Fibroblast of lung (primary cell): ENCODE results near the gene NES.

Experiments used
- CTCF ChIP-seq, 2 donors: IDR thresholded peaks in 1 of 2; conservative IDR thresholded peaks in 1 of 2; 1 replicate in 1 of 2; 2 replicates in 1 of 2; pipeline ENCODE4 v1.5.1; 2011 to 2012; ENCODE audit warnings: low read length in 2 of 2, control low read depth in 1 of 2, inconsistent platforms in 1 of 2, low read depth in 1 of 2, mild to moderate bottlenecking in 1 of 2
- EZH2 ChIP-seq: IDR thresholded peaks from 2 replicates; pipeline ENCODE4 v1.5.1; 2012; ENCODE audit warnings: low read length, control low read depth, mild to moderate bottlenecking; ENCODE audit errors: missing control alignments

GRCh38 chr1:156673387-156674121 is 3.7 kb downstream of the NES start:
- no peak for TF ChIP-seq CTCF (conservative IDR thresholded peaks at IDR 0.05 in 1 of 2, IDR thresholded peaks at IDR 0.05 in 1 of 2; ENCODE audit: low read depth in 1 of 2, low read length in 2 of 2)
- TF ChIP-seq EZH2, result no peak
